Cerebellar nuclear complex (tissue), 1 donor: ENCODE measurements around the gene RBBP8.

Source experiments
- DNase-seq, 2 experiments: peaks; one replicate each; lab custom pipeline; 2025; lab: John Stamatoyannopoulos, UW

The RBBP8 gene

DNA sequence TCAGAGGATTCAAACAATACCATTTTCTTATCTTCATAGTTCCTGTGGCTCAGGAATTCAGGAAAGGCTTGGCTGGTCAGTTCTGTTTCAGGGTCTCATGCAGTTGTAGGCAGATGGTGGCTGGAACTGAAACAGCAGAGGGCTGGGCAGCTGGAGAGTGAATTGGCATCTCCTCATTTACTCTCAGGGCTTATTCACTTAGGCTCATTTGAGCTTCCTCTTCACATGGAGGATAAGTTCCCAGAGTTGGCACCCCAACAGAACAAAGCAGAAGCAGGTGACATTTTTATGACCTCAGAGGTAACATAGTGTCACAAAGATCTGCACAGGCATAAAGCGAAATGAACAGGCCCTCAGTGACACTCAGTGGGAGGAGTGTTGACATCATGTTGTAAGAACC is 66.1 kb downstream of the RBBP8 start:
- DNase-seq = no peak

- no peak for DNase-seq
Observed at GRCh38 chr18:22999647-23000046, 66.5 kb downstream of the RBBP8 start.

GRCh38 chr18:23003289-23003688 is 70.2 kb downstream of the RBBP8 start:
- DNase-seq = no peak

GRCh38 chr18:23012249-23012648 is 79.1 kb downstream of the RBBP8 start:
- no peak for DNase-seq

GRCh38 chr18:23020555-23021294 is 87.6 kb downstream of the RBBP8 start:
- DNase-seq = no peak

GRCh38 chr18:23021623-23022022 is 88.5 kb downstream of the RBBP8 start:
- DNase-seq = no peak

- DNase-seq = no peak
Observed at GRCh38 chr18:23032030-23032582, 99.0 kb downstream of the RBBP8 start.

GRCh38 chr18:23033056-23033455 is 99.9 kb downstream of the RBBP8 start:
- no peak for DNase-seq

DNA sequence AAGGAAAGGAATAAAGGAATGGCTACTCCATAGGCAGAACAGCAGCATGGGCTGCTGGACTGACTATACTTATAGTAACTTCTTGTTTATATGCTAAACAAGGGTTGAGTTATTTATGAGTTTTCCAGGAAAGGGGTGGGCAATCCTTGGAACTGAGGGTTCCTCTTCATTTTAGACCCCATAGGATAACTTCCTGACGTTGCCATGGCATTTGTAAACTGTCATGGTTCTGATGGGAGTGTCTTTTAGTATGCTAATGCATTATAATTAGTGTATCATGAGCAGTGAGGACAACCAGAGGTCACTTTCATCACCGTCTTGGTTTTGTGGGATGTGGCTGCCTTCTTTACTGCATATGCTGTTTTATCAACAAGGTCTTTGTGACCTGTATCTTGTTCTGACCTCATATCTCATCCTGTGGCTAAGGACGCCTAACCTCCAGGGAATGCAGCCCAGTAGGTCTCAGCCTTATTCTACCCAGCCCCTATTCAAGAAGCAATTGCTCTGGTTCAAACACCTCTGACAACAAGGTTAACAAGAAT is 103.6 kb downstream of the RBBP8 start:
- no peak for DNase-seq

GRCh38 chr18:23037646-23038045 is 104.5 kb downstream of the RBBP8 start:
- DNase-seq = no peak

DNA sequence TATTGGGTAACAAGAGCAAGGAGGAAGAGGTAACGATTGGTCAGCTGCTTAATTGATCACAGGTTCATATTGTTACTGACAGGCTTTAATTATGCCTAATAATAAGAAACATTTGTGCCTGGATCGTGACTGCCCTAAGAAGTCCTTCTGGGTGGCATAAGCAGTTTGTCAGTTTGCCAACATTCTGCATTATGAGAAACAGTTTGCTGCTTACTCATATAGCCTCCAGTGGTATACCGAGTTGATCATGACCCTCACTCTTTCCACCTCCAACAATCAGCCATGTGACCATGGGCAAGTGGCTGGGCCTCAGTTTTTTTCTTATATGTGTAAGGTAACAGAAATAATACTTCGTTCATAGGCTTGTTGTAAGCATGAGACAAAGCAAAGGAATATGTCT is 105.6 kb downstream of the RBBP8 start:
- DNase-seq = no peak

- DNase-seq = no peak
Observed at GRCh38 chr18:23042133-23042532, 109.0 kb downstream of the RBBP8 start.

- no peak for DNase-seq
Observed at GRCh38 chr18:23043803-23044376, 110.8 kb downstream of the RBBP8 start.

DNA sequence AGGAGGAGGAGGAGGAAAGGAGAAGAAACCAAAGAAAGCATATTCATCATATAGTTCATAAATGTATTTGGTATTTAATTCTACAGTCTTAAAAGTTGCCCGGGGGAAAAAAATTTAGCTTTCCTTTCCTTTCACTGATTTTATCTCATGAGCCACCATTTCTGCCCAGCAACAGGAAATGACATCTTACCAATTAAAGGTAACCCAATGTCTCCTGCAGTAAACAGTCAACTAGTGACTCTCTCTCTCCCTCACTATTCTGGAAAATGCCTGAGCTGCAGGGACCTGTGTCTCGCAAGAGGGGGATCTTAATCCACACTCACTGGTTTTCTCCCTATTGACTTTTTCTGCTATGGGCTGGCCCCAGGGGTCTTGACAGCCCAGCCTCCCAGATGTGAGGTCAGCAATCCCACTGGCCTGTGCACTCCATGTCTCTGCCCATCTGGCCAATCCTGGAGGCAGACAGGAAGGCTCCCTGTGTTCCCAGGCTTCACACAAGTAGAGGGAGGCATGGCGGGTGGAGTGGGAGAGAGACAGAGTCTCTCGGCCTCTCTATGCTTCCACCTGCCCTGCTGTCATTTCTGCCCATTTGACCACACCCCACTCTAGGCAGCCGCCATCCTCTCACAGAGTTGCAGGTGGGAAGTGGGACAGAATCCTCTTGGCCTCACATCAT is 116.7 kb downstream of the RBBP8 start:
- no peak for DNase-seq

- no peak for DNase-seq
Observed at GRCh38 chr18:23053776-23054457, 120.8 kb downstream of the RBBP8 start.

GRCh38 chr18:23054553-23054952 is 121.4 kb downstream of the RBBP8 start:
- DNase-seq = no peak

- DNase-seq = no peak
Observed at GRCh38 chr18:23056315-23056714, 123.2 kb downstream of the RBBP8 start.

DNA sequence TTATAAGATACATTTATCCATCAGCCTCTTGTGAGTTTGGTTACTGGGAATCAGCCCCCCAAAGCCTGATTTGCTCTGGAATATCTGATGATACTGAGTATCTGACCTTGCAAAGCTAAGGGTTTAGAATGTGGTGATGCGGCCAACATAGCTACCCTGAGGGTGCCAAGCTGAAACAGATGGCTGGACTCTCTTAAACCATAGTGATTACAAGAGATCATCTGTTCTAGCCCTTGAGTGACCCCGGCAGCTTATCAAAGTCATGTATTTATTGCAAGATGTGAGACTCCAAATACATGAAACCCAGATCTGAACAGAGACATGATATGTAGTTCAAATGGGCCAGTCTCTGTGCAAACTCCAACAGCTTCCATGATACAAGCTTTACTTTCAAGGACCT is 124.0 kb downstream of the RBBP8 start:
- DNase-seq = no peak

DNA sequence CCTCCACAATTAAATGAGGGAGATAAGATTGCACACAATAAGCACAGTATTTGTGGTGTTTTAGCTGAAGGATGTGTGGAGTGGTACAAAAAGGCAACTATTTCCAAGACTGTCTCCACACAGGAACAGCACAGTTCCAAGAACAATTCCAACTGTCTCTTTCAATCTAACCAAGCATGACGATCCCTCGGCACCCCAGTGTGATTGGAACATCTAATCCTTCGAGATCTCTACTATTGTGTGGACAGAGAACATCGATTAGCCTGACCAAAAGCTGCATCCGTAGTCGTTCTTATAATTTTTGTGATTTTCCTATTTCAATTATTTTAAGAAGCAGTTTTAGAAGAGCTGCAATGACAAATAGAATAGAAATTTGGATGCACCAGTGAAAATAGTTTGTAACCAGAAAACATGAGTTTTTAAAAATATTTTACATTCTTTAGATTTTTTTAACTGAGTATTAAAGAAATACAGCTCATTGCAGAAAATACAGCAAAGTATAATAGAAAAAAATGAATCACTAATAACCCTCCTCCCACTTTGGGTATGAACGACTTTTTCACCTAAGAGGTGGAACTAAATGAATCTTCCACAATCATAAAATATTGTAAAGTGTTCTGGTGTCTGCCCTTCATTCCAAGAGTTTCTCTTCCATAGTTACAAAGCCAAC is 125.8 kb downstream of the RBBP8 start:
- DNase-seq = no peak

DNA sequence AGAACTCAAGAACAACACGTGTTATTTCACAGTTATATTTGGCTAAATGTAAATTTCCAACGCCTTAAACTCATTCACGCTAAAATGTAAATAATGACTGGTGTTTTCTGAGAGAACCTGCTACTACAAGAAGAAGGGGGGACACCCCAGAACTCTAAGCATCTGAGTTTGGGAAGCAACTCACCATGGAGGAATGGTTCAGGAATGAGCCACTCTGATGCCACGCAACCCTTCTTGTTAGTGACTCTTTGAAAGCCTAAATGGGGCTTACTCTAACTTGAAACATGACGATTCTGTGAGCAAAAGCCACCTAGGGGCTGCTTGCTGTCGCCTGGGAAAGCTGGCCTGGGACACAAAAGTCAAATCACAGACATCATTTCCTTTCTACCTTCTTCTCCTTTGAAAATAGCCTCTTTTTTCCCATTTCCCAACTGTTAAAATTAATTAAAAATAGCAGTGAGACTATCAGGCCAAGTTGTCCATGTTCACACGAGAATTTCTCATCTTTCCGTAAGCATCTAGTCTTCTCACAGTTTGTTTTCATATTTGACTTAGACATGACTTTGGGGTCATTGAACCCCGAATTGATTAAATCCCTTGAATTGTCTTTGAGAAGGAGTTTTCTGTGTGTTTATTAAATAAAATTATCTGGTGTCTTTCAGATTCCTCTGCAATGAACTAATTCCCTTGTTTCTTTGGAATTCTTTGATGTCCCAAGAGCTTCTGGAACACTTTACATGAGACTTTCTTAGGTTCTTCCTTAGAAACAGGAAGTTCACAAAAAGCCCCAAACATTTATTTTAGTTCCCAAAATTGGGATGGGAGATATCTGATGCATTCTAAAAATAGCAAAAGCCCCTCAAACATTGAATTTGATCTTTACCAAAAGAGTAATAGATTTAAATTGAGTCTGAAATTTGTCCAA is 126.7 kb downstream of the RBBP8 start:
- no peak for DNase-seq

DNA sequence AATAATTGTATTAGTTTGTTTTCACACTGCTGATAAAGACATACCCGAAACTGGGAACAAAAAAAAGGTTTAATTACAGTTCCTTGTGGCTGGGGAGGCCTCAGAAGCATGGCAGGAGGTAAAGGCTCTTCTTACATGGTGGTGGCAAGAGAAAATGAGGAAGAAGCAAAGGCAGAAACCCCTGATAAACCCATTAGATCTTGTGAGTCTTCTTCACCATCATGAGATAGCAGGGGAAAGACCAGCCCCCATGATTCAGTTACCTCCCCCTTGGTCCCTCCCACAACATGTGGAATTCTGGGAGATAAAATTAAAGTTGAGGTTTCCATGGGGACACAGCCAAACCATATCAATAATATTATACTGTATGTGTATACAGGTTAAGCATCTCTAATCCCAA is 128.9 kb downstream of the RBBP8 start:
- DNase-seq = no peak
